Psoas muscle (tissue), 8 donors: ENCODE results near the gene CIROP. TPM values are rescaled to one million over a fixed set of nuclear protein-coding genes. Genes with fewer than 3 reads are reported as not detected.

Experiments used
- ATAC-seq, 4 donors: fragments of 200-7000 bp; cut with Tn5 transposase; one replicate each; pipeline ENCODE4 v1.9.1; 2020; ENCODE audit warnings: moderate library complexity in 3 of 4, mild to moderate bottlenecking in 2 of 4
- DNase-seq, 2 donors: peaks; one replicate each; pipeline ENCODE4 v3.0.0-alpha.2; 2020
- H3K27ac ChIP-seq: fragments of 200-600 bp; one replicate; pipeline ENCODE4 v1.8.0; 2022
- H3K27me3 ChIP-seq, 3 donors: fragments of 200-600 bp in 1 of 3; one replicate each; pipeline versions ENCODE4 v1.6.1 to v1.8.0; 2013 to 2022; ENCODE audit warnings: low read length in 2 of 3, mild to moderate bottlenecking in 2 of 3, moderate library complexity in 1 of 3; ENCODE audit not compliant: insufficient read depth in 3 of 3
- H3K36me3 ChIP-seq, 2 donors: fragments of 200-600 bp in 1 of 2; one replicate each; pipeline versions ENCODE4 v1.6.1 to v1.8.0; 2013 to 2022; ENCODE audit warnings: low read depth in 1 of 2, mild to moderate bottlenecking in 1 of 2, moderate library complexity in 1 of 2; ENCODE audit not compliant: insufficient read depth in 1 of 2
- H3K4me1 ChIP-seq: fragments of 200-600 bp; one replicate; pipeline ENCODE4 v1.8.0; 2022
- H3K4me3 ChIP-seq: fragments of 200-600 bp; one replicate; pipeline ENCODE4 v1.8.0; 2022; ENCODE audit warnings: mild to moderate bottlenecking
- H3K9me3 ChIP-seq: fragments of 200-600 bp; one replicate; pipeline ENCODE4 v1.8.0; 2022
- CTCF ChIP-seq: fragments of 200-600 bp; IDR thresholded peaks from one replicate; pipeline ENCODE4 v1.8.0; 2022; ENCODE audit warnings: antibody characterized with exemption
- WGBS, 3 donors: extraction: QIAGEN DNeasy Blood & Tissue Kit; methylation state at CpG; one replicate each; pipeline versions ENCODE4 v1.1.6 to v1.1.7; 2013; 5-methylcytosine and 5-hydroxymethylcytosine counted together
- intact Hi-C, 2 donors: fragments of 100-400 bp; cut with DNase I; formaldehyde crosslinking; loops; one replicate each; pipeline versions ENCODE4 v1.11.0 to v1.14.2; 2022
- polyA plus RNA-seq, 3 donors: library from polyadenylated mRNA; stranded (reverse); fragments of 200-250 nt; gene quantifications; one replicate each; pipeline ENCODE4 v1.2.3, GENCODE V29; 2013
- total RNA-seq, 4 donors: library from RNA; stranded (reverse); fragmentation: NEBNext Ultra II Directional in 2 of 4; extraction: Animal tissue kit (Norgen Biotek cat#: 25700) in 2 of 4; gene quantifications; one replicate each; pipeline versions ENCODE4 v1.2.1 to v1.2.4, GENCODE V29; 2021 to 2023
- donor health status: healthy with polysubstance abuse.
- donor health status: DM: no; HTN: no; CAD: no; lungs with moderate emphysema.
- donor health status: Bipolar disorder and iron deficiency.
- donor health status: healthy.
- donor health status: DM: yes; HTN: yes; CAD: no.
- donor health status: DM: no; HTN: no; CAD: no.
- donor health status: DM: no; HTN: no; CAD: no.
- donor health status: DM: yes; HTN: yes; CAD: no.

Gene CIROP
- total and polyA plus RNA-seq, 7 donors: 0.03 TPM; not detected in 6

DNA sequence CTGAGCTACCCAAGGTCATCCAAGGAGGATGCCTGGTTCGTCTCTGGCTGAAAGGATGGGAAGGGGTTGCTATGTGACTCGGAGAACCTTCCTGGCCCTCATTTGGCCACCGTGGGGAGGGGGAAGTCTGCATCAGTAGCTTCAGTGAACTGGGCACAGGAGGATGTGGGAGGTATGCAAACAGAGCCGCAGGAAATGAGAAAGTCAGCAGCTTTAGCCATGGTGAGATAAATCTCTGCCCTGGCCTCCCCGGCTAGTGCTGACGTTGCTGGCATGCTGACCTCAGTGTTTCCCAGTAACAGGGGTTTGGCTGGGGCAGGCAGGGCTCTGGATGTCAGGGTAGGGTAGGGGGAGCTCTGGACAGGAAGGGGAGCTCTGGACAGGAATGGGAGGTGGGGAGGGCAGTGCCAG, 16.6 kb upstream of the CIROP start:
- H3K4me1 ChIP-seq: peaks cover 27% of the 10 kb centered on the region
- DNase-seq (peak in 1 of 2 donors; percentile 42), ATAC-seq (peak in 3 of 4 donors; percentile 11 to 20 (median 16))
- H3K36me3 ChIP-seq: no peaks in the 10 kb centered on the region
- intact Hi-C loops: loop anchor here (2.0 to 10.0 kb wide), 2 partner anchors 65 to 173 kb away; no protein-coding TSS in a partner anchor
- TF ChIP-seq CTCF: no peak
- WGBS, 3 donors: 24 to 45% (median 27%) methylated on average over 6 of the region's 6 CpGs
- peak overlapping the region; percentile 25 for H3K27ac ChIP-seq
- no peaks in the 10 kb centered on the region for H3K9me3 ChIP-seq
- H3K27me3 ChIP-seq: no peaks in the 10 kb centered on the region
- H3K4me3 ChIP-seq: no peak overlapping the region

GRCh38 chr14:23120541-23121251, 15.9 kb upstream of the CIROP start:
- Histone ChIP-seq H3K27me3 (no peaks in the 10 kb centered on the region), H3K4me3 (no peak overlapping the region), H3K36me3 (no peaks in the 10 kb centered on the region), H3K9me3 (no peaks in the 10 kb centered on the region), H3K27ac (no peak overlapping the region), H3K4me1 (peaks cover 21% of the 10 kb centered on the region)
- WGBS, 3 donors: 17 to 21% (median 19%) methylated on average over 9 of the region's 9 CpGs
- ATAC-seq (peak; percentile 74 to 94 (median 82)), DNase-seq (peak; percentile 88 to 94)
- peak; percentile 100 for TF ChIP-seq CTCF
- intact Hi-C loops: loop anchor here (1.0 to 10.0 kb wide), 3 partner anchors 66 to 174 kb away; no protein-coding TSS in a partner anchor

GRCh38 chr14:23119363-23120327, 14.9 kb upstream of the CIROP start:
- no peak overlapping the region for H3K4me3 ChIP-seq
- H3K27me3 ChIP-seq: no peaks in the 10 kb centered on the region
- WGBS, 3 donors: 74 to 81% (median 75%) methylated on average over 16 of the region's 16 CpGs
- ATAC-seq (no peak), DNase-seq (no peak)
- H3K4me1 ChIP-seq: peaks cover 23% of the 10 kb centered on the region
- no peaks in the 10 kb centered on the region for H3K36me3 ChIP-seq
- intact Hi-C loops: loop anchor here (1.0 to 10.0 kb wide), 4 partner anchors 67 to 175 kb away; no protein-coding TSS in a partner anchor
- H3K27ac ChIP-seq: no peak overlapping the region
- no peaks in the 10 kb centered on the region for H3K9me3 ChIP-seq
- no peak for TF ChIP-seq CTCF

- peaks cover 18% of the 10 kb centered on the region for H3K4me1 ChIP-seq
- ATAC-seq: no peak
- no peak within 1 kb of the TSS for H3K4me3 ChIP-seq
- H3K27me3 ChIP-seq: peaks cover 0 to 3% (median 0%) of the 10 kb centered on the region in 3 donors
- WGBS, 3 donors: 69 to 77% (median 77%) methylated on average over 25 to 32 of the region's 32 CpGs
- DNase-seq: no peak
- no peak within 1 kb of the TSS for H3K27ac ChIP-seq
- H3K9me3 ChIP-seq: no peaks in the 10 kb centered on the region
- no peaks in the 10 kb centered on the region for H3K36me3 ChIP-seq
- no peak for TF ChIP-seq CTCF
- intact Hi-C loops: loop anchor here in 1 of 2 donors (5.0 kb wide), 1 partner anchor 159 kb away; no protein-coding TSS in a partner anchor
These were observed 13.9 kb upstream of the CIROP start, which contains the start of gene CEBPE for GRCh38 chr14:23118506-23119362. CEBPE (minus strand) TSS chr14:23119255; CDS start chr14:23119091, 164 bp downstream.
